Activated CD4-positive, alpha-beta T cell treated with anti-CD3 and anti-CD28 coated beads, Interleukin-2, amount 50 U/mL, for 4 hours (primary cell): Measurements from ENCODE around the gene HLA-B.
A peak's percentile ranks its signal among the peaks of the same experiment; 100 is the strongest.
"Not testable (repeated sequence)": the region's sequence is repeated elsewhere in the genome, so short reads cannot be mapped to it uniquely, and the experiment has no call there.

ENCODE experiments used
- DNase-seq, 2 experiments: peaks; one replicate each; pipeline ENCODE4 v3.0.0-alpha.2; 2020

The HLA-B gene

GRCh38 chr6:31381666-31382065 is 24.7 kb upstream of the HLA-B start:
- DNase-seq = no peak

GRCh38 chr6:31379850-31380249 is 22.9 kb upstream of the HLA-B start:
- no peak for DNase-seq

GRCh38 chr6:31378721-31379103 is 21.7 kb upstream of the HLA-B start:
- DNase-seq = no peak

GRCh38 chr6:31378062-31378720 is 21.2 kb upstream of the HLA-B start:
- DNase-seq = no peak

- no peak for DNase-seq
Observed at GRCh38 chr6:31377029-31377428, 20.1 kb upstream of the HLA-B start.

- no peak for DNase-seq
Observed at GRCh38 chr6:31375699-31376098, 18.7 kb upstream of the HLA-B start.

GRCh38 chr6:31374118-31374517 is 17.1 kb upstream of the HLA-B start:
- not testable (repeated sequence) for DNase-seq

- DNase-seq = no peak
Observed at GRCh38 chr6:31368461-31368860, 11.5 kb upstream of the HLA-B start.

- peak; percentile 85 to 88 for DNase-seq
Observed at GRCh38 chr6:31366693-31367470, 9.9 kb upstream of the HLA-B start.

- no peak for DNase-seq
Observed at GRCh38 chr6:31365864-31366263, 8.9 kb upstream of the HLA-B start.

- DNase-seq = no peak
Observed at GRCh38 chr6:31363811-31364210, 6.8 kb upstream of the HLA-B start.

GRCh38 chr6:31362751-31363150 is 5.8 kb upstream of the HLA-B start:
- DNase-seq = no peak

GRCh38 chr6:31359581-31359980 is 2.6 kb upstream of the HLA-B start:
- DNase-seq = no peak

- no peak for DNase-seq
Observed at GRCh38 chr6:31358302-31358701, 1.3 kb upstream of the HLA-B start.

- no peak for DNase-seq
Observed at GRCh38 chr6:31357886-31358285, 907 bp upstream of the HLA-B start.

GRCh38 chr6:31356216-31356945 is 598 bp downstream of the HLA-B start:
- peak in 1 of 2 experiments; percentile 33 for DNase-seq

GRCh38 chr6:31355583-31355948 is 1.4 kb downstream of the HLA-B start:
- no peak for DNase-seq

- DNase-seq = no peak
Observed at GRCh38 chr6:31354864-31355582, 2.0 kb downstream of the HLA-B start.

GRCh38 chr6:31354158-31354863 is 2.7 kb downstream of the HLA-B start:
- DNase-seq = no peak

GRCh38 chr6:31353384-31353945 is 3.5 kb downstream of the HLA-B start:
- DNase-seq = no peak

- no peak for DNase-seq
Observed at GRCh38 chr6:31352683-31353383, 4.1 kb downstream of the HLA-B start.

GRCh38 chr6:31352310-31352682 is 4.7 kb downstream of the HLA-B start:
- DNase-seq = no peak
